Thyroid gland (tissue), 4 donors: Measurements from ENCODE around the gene PTPRC.

Experiments
- POLR2A ChIP-seq, 2 donors: fragments of 450-650 bp; IDR thresholded peaks; one replicate each; pipeline ENCODE4 v1.6.1; 2017; ENCODE audit warnings: antibody characterized with exemption in 2 of 2, mild to moderate bottlenecking in 2 of 2, moderate library complexity in 1 of 2
- TF ChIP-seq, protein P1 (sequence below), 6 experiments: fragments of 200-600 bp in 3 of 6; fragments of 450-650 bp in 3 of 6; sonication (generic) in 3 of 6; IDR thresholded peaks; one replicate each; pipeline ENCODE4 v1.5.1; 2016 to 2019; ENCODE audit warnings: antibody characterized with exemption in 6 of 6, mild to moderate bottlenecking in 2 of 6, inconsistent platforms in 1 of 6, moderate library complexity in 1 of 6

DNA sequence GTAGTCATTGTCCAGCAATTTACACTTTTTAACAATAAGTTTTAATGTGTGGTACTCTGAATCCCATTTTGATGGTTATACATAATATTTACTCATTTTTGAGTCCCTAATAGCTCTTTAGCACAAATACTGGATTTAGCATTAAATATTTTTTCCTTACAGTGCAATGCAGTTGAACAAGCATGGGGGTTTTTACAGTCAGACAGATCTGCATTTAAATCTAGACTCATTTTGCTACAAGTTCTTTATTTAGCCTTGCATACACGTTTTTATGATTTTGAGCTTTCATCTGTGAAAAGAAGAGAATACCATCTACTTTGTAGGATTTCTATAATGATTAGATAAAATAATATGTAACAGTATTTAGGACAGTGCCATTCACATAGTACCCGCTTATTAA lies 44.0 kb downstream of the PTPRC start:
- TF ChIP-seq, protein P1, sequence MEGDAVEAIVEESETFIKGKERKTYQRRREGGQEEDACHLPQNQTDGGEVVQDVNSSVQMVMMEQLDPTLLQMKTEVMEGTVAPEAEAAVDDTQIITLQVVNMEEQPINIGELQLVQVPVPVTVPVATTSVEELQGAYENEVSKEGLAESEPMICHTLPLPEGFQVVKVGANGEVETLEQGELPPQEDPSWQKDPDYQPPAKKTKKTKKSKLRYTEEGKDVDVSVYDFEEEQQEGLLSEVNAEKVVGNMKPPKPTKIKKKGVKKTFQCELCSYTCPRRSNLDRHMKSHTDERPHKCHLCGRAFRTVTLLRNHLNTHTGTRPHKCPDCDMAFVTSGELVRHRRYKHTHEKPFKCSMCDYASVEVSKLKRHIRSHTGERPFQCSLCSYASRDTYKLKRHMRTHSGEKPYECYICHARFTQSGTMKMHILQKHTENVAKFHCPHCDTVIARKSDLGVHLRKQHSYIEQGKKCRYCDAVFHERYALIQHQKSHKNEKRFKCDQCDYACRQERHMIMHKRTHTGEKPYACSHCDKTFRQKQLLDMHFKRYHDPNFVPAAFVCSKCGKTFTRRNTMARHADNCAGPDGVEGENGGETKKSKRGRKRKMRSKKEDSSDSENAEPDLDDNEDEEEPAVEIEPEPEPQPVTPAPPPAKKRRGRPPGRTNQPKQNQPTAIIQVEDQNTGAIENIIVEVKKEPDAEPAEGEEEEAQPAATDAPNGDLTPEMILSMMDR (IDR thresholded peaks at IDR 0.05) = no peak
- TF ChIP-seq POLR2A (IDR thresholded peaks at IDR 0.05) = no peak
